ENCODE data around the gene SAMMSON.

DNA sequence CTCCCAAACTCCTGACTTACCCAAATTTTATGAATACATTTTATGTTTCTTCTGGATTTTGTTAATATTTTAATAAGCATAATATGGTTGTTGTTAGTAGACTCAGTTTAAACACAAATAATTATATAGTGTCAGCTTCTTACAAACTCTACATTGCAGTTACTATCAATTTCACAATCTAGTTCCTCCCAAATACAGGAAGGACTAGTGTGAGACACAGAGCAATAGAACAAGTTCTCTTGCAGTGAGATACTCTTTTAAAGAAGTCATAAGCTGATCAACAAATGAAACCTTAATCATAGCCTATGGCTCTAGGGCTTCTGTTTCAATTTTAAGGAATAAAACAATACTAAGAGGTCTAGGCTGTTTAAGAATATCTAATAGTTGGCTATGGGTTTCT is 86.1 kb downstream of the SAMMSON start:
- TF ChIP-seq CTCF (IDR thresholded peaks at IDR 0.05) (no peak), POLR2A (IDR thresholded peaks at IDR 0.05) (no peak)
